Stimulated activated CD4-positive, alpha-beta T cell treated with anti-CD3 and anti-CD28 coated beads, Interleukin-1b, Interleukin-23, amount 100 ng/mL, for 48 hours (primary cell): ENCODE data around the gene PWP1.

ENCODE experiments used
- DNase-seq: peaks from one replicate; pipeline ENCODE4 v3.0.0-alpha.2; 2020

PWP1 gene

DNA sequence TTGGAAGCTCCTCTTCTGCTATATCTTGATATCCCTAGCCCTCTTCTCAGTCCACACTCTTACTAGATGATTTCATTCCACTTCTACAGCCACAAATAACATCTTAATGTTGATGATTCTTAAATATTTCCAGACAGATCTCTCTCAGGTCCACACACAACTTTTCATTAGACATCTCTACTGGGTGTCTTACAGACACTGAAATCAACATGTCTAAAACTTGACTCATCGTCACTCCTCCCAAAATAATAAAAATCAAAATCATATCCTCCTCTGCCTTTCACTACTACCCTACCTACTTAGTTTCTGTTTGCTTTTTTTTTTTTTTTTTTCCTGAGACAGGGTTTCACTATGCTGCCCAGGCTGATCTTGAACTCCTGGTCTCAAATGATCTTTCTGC is 63.5 kb downstream of the PWP1 start:
- no peak for DNase-seq

DNA sequence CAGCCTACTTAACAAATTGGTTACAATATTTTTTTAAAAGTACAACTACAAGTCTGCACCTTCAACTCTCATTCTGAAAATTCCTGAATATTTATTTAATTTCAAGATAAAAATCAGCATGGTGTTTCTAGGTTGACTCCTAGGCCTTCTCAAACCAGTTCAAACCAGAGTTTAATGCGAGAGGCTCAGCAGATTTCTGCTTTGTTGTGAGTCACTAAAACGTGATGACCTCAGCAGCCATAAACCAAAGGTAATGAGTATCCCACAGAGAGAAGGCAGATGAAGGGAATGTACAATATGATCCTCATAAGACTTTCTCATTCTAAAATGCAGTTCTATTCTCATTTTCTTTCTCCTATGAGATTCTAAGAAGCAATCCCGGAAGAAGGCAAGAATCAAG is 73.8 kb downstream of the PWP1 start:
- DNase-seq = peak; percentile 40

- peak; percentile 39 for DNase-seq
Observed at GRCh38 chr12:107760207-107760808, 74.7 kb downstream of the PWP1 start.

DNA sequence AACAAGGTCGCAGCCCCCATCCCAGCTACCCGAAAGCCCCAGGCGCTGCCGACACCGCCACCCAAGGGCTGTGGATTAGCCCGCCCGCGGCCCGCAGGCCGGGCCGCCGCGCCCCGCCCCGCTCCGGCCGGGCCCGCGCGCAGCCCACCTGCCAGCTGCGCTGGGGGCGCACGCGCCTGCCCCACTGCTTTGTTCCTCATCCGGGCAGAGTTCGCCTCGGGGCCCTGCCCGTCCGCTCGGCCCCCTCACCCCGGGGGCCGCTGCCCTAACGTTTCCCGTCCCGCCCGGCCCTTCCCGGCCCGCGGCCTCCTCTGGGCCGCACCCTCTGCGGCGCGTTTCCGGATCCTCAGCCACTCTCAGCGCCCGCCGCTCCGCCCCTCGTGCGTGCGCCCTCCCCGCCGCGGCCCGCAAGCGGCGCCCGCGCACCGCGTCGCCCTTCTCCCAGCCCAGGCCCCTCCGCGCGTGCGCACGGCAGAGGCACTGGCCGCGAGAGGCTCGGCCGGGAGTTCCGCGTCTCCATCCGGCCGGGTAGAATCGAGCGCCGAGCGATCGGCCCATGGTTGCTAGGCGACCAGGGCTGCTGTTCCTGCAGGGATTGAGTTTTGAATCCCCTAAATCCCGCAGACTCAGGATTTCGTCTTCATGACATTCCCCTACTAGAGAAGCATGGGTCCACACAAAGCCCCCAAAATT is 75.4 kb downstream of the PWP1 start, which contains the start of gene PRDM4:
Gene PRDM4 (minus strand): TSS at position 329 of the 693 bp plus-strand sequence. CDS start 622 bp downstream, outside the sequence.
- DNase-seq = peak; percentile 90

DNA sequence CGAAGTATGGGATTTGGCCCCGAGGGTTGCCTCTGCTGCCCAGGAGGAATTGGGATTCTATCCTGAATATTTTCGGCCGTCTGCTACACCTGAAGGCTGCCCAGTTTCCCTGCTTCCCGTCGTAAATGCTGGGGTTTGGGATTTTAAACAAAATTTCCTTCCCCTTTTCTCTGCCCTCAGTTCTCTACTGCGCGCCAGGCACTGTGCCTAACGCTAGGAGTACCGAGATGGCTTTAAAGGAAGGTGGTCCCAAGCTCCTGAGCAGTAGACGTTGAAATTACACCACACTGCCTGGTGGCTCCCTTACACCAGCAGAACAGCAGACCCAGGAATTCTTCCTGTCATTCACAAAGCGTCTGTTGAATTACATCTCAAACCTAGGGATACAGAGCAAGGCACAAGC is 75.9 kb downstream of the PWP1 start:
- DNase-seq = no peak
